ENCODE measurements around the gene LRRC43. TPM values are rescaled to one million over a fixed set of nuclear protein-coding genes. Genes with fewer than 3 reads are reported as not detected.
A peak's percentile ranks its signal among the peaks of the same experiment; 100 is the strongest.
"Not testable (repeated sequence)": the region's sequence is repeated elsewhere in the genome, so short reads cannot be mapped to it uniquely, and the experiment has no call there.

Gene LRRC43
- total RNA-seq, 5 donors from 2014 or later (not counting 1 experiment from before 2014, with no cell fraction given), result 0.44 to 0.66 TPM; not detected in 3

GRCh38 chr12:122197612-122197966 is 14.7 kb downstream of the LRRC43 start:
- Histone ChIP-seq H3K27me3 (replicated peaks in 1 of 2; ENCODE audit: control insufficient read depth in 2 of 2, extremely low read depth in 1 of 2, insufficient read depth in 2 of 2, low read length in 1 of 2) (peaks cover 0 to 42% of the 10 kb centered on the region in 2 experiments), H3K4me1 (ENCODE audit: control insufficient read depth in 1 of 2, extremely low read depth in 1 of 2, insufficient read depth in 2 of 2, low read length in 2 of 2) (peaks cover under 1 to 1% of the 10 kb centered on the region in 2 experiments), H3K27ac (ENCODE audit: low read length) (no peak overlapping the region), H3K4me3 (ENCODE audit: control insufficient read depth in 1 of 2, extremely low read depth in 1 of 2, low read length in 1 of 2) (no peak overlapping the region), H3K9me3 (no peaks in the 10 kb centered on the region), H3K36me3 (ENCODE audit: control insufficient read depth in 2 of 2, extremely low read depth in 1 of 2, insufficient read depth in 1 of 2, low read length in 1 of 2) (no peaks in the 10 kb centered on the region)
- H3K27me3 Mint-ChIP-seq, result peaks cover 8 to 19% of the 10 kb centered on the region in 2 donors
- POLR2A ChIA-PET, result no interaction called here
- DNase-seq (no peak), ATAC-seq (replicated peaks in 1 of 4) (no peak)
- WGBS (ENCODE audit: insufficient coverage), result no CpG with 5 or more reads among the region's 1 CpG
- H3K27ac Mint-ChIP-seq, result no peak overlapping the region
- peaks cover 0 to 3% (median 3%) of the 10 kb centered on the region in 3 donors for H3K4me1 Mint-ChIP-seq
- CTCF ChIA-PET, result no interaction called here
- no peak overlapping the region for H3K4me3 Mint-ChIP-seq
- H3K36me3 Mint-ChIP-seq, result no peaks in the 10 kb centered on the region
- peaks cover 0 to 12% (median 4%) of the 10 kb centered on the region in 3 donors for H3K9me3 Mint-ChIP-seq

- no peak overlapping the region for H3K4me3 ChIP-seq (ENCODE audit: control insufficient read depth in 1 of 2, extremely low read depth in 1 of 2, low read length in 1 of 2)
- H3K27ac ChIP-seq (ENCODE audit: low read length), result no peak overlapping the region
- H3K27ac Mint-ChIP-seq, result no peak overlapping the region
- DNase-seq (no peak), ATAC-seq (replicated peaks in 1 of 4) (no peak)
- H3K27me3 ChIP-seq (replicated peaks in 1 of 2; ENCODE audit: control insufficient read depth in 2 of 2, extremely low read depth in 1 of 2, insufficient read depth in 2 of 2, low read length in 1 of 2), result peaks cover 2 to 45% of the 10 kb centered on the region in 2 experiments
- H3K36me3 ChIP-seq (ENCODE audit: control insufficient read depth in 2 of 2, extremely low read depth in 1 of 2, insufficient read depth in 1 of 2, low read length in 1 of 2), result no peaks in the 10 kb centered on the region
- H3K9me3 ChIP-seq, result no peaks in the 10 kb centered on the region
- WGBS (ENCODE audit: insufficient coverage), result 92% methylated on average over 23 of the region's 29 CpGs
- peaks cover 0 to 10% (median 4%) of the 10 kb centered on the region in 3 donors for H3K9me3 Mint-ChIP-seq
- peaks cover 3 to 12% (median 11%) of the 10 kb centered on the region in 3 donors for H3K4me1 Mint-ChIP-seq
- H3K27me3 Mint-ChIP-seq, result peaks cover 8 to 19% of the 10 kb centered on the region in 2 donors
- POLR2A ChIA-PET, result no interaction called here
- CTCF ChIA-PET, result no interaction called here
- peaks cover 5 to 16% of the 10 kb centered on the region in 2 experiments for H3K4me1 ChIP-seq (ENCODE audit: control insufficient read depth in 1 of 2, extremely low read depth in 1 of 2, insufficient read depth in 2 of 2, low read length in 2 of 2)
- no peak overlapping the region for H3K4me3 Mint-ChIP-seq
- H3K36me3 Mint-ChIP-seq, result no peaks in the 10 kb centered on the region
Measured at GRCh38 chr12:122199484-122200355, 16.8 kb downstream of the LRRC43 start.

- Histone ChIP-seq H3K9me3 (no peaks in the 10 kb centered on the region), H3K27ac (ENCODE audit: low read length) (no peak overlapping the region), H3K4me3 (ENCODE audit: control insufficient read depth in 1 of 2, extremely low read depth in 1 of 2, low read length in 1 of 2) (no peak overlapping the region), H3K4me1 (ENCODE audit: control insufficient read depth in 1 of 2, extremely low read depth in 1 of 2, insufficient read depth in 2 of 2, low read length in 2 of 2) (peaks cover 7 to 16% of the 10 kb centered on the region in 2 experiments), H3K27me3 (replicated peaks in 1 of 2; ENCODE audit: control insufficient read depth in 2 of 2, extremely low read depth in 1 of 2, insufficient read depth in 2 of 2, low read length in 1 of 2) (peaks cover 2 to 48% of the 10 kb centered on the region in 2 experiments), H3K36me3 (ENCODE audit: control insufficient read depth in 2 of 2, extremely low read depth in 1 of 2, insufficient read depth in 1 of 2, low read length in 1 of 2) (no peaks in the 10 kb centered on the region)
- DNase-seq (no peak), ATAC-seq (replicated peaks in 1 of 4) (no peak)
- H3K27ac Mint-ChIP-seq, result no peak overlapping the region
- ChIA-PET CTCF (interaction anchor here in 1 of 2 donors (0.7 kb wide), 1 partner anchor 15 kb away, joined by 3 read pairs; no protein-coding TSS in a partner anchor), POLR2A (no interaction called here)
- peaks cover 8 to 21% of the 10 kb centered on the region in 2 donors for H3K27me3 Mint-ChIP-seq
- H3K36me3 Mint-ChIP-seq, result no peaks in the 10 kb centered on the region
- H3K9me3 Mint-ChIP-seq, result peaks cover 0 to 4% (median 1%) of the 10 kb centered on the region in 3 donors
- WGBS (ENCODE audit: insufficient coverage), result 70% methylated on average over 7 of the region's 24 CpGs
- H3K4me1 Mint-ChIP-seq, result peaks cover 10 to 17% (median 15%) of the 10 kb centered on the region in 3 donors
- no peak overlapping the region for H3K4me3 Mint-ChIP-seq
Measured at GRCh38 chr12:122200541-122201175, 17.7 kb downstream of the LRRC43 start.

- H3K9me3 Mint-ChIP-seq, result no peaks in the 10 kb centered on the region
- no peak for ATAC-seq (replicated peaks in 1 of 4)
- Histone ChIP-seq H3K27ac (ENCODE audit: low read length) (no peak overlapping the region), H3K27me3 (replicated peaks in 1 of 2; ENCODE audit: control insufficient read depth in 2 of 2, extremely low read depth in 1 of 2, insufficient read depth in 2 of 2, low read length in 1 of 2) (peaks cover 2 to 48% of the 10 kb centered on the region in 2 experiments), H3K36me3 (ENCODE audit: control insufficient read depth in 2 of 2, extremely low read depth in 1 of 2, insufficient read depth in 1 of 2, low read length in 1 of 2) (no peaks in the 10 kb centered on the region), H3K4me3 (ENCODE audit: control insufficient read depth in 1 of 2, extremely low read depth in 1 of 2, low read length in 1 of 2) (no peak overlapping the region), H3K4me1 (ENCODE audit: control insufficient read depth in 1 of 2, extremely low read depth in 1 of 2, insufficient read depth in 2 of 2, low read length in 2 of 2) (peaks cover 7 to 16% of the 10 kb centered on the region in 2 experiments), H3K9me3 (no peaks in the 10 kb centered on the region)
- ChIA-PET CTCF (no interaction called here), POLR2A (no interaction called here)
- no peak overlapping the region for H3K4me3 Mint-ChIP-seq
- no peak overlapping the region for H3K27ac Mint-ChIP-seq
- WGBS (ENCODE audit: insufficient coverage), result 98% methylated on average over 4 of the region's 5 CpGs
- H3K27me3 Mint-ChIP-seq, result peaks cover 8 to 21% of the 10 kb centered on the region in 2 donors
- no peak for DNase-seq
- H3K36me3 Mint-ChIP-seq, result no peaks in the 10 kb centered on the region
- peaks cover 10 to 17% (median 15%) of the 10 kb centered on the region in 3 donors for H3K4me1 Mint-ChIP-seq
Measured at GRCh38 chr12:122201381-122201780, 18.5 kb downstream of the LRRC43 start.

- Histone ChIP-seq H3K27me3 (replicated peaks in 1 of 2; ENCODE audit: control insufficient read depth in 2 of 2, extremely low read depth in 1 of 2, insufficient read depth in 2 of 2, low read length in 1 of 2) (peaks cover 2 to 48% of the 10 kb centered on the region in 2 experiments), H3K4me1 (ENCODE audit: control insufficient read depth in 1 of 2, extremely low read depth in 1 of 2, insufficient read depth in 2 of 2, low read length in 2 of 2) (peaks cover 7 to 16% of the 10 kb centered on the region in 2 experiments), H3K27ac (ENCODE audit: low read length) (no peak overlapping the region), H3K4me3 (ENCODE audit: control insufficient read depth in 1 of 2, extremely low read depth in 1 of 2, low read length in 1 of 2) (no peak overlapping the region), H3K9me3 (no peaks in the 10 kb centered on the region), H3K36me3 (ENCODE audit: control insufficient read depth in 2 of 2, extremely low read depth in 1 of 2, insufficient read depth in 1 of 2, low read length in 1 of 2) (peaks cover under 1 to 2% of the 10 kb centered on the region in 2 donors)
- Mint-ChIP-seq H3K27ac (no peak overlapping the region), H3K27me3 (peaks cover 8 to 18% of the 10 kb centered on the region in 2 donors), H3K4me1 (peaks cover 10 to 17% (median 15%) of the 10 kb centered on the region in 3 donors), H3K4me3 (peak overlapping the region in 1 of 3 donors; percentile 79), H3K36me3 (no peaks in the 10 kb centered on the region), H3K9me3 (no peaks in the 10 kb centered on the region)
- 87% methylated on average over 5 of the region's 6 CpGs for WGBS (ENCODE audit: insufficient coverage)
- CTCF ChIA-PET, result no interaction called here
- ATAC-seq (replicated peaks in 1 of 4) (no peak), DNase-seq (no peak)
- POLR2A ChIA-PET, result no interaction called here
Measured at GRCh38 chr12:122202017-122202416, 19.1 kb downstream of the LRRC43 start.

GRCh38 chr12:122202811-122203210 is 19.9 kb downstream of the LRRC43 start:
- H3K4me3 ChIP-seq (ENCODE audit: control insufficient read depth in 1 of 2, extremely low read depth in 1 of 2, low read length in 1 of 2), result peak overlapping the region; percentile 58 to 77
- H3K4me1 Mint-ChIP-seq, result peaks cover 10 to 17% (median 15%) of the 10 kb centered on the region in 3 donors
- ATAC-seq (replicated peaks in 1 of 4), result not testable (repeated sequence)

More at GRCh38 chr12:122202811-122203210, 19.9 kb downstream of the LRRC43 start:
- Histone ChIP-seq H3K27me3 (replicated peaks in 1 of 2; ENCODE audit: control insufficient read depth in 2 of 2, extremely low read depth in 1 of 2, insufficient read depth in 2 of 2, low read length in 1 of 2) (peaks cover 2 to 48% of the 10 kb centered on the region in 2 experiments), H3K4me1 (ENCODE audit: control insufficient read depth in 1 of 2, extremely low read depth in 1 of 2, insufficient read depth in 2 of 2, low read length in 2 of 2) (peaks cover 7 to 16% of the 10 kb centered on the region in 2 experiments)
- POLR2A ChIA-PET; H3K36me3 Mint-ChIP-seq; H3K9me3 Mint-ChIP-seq; DNase-seq; H3K27ac ChIP-seq (ENCODE audit: low read length); H3K36me3 ChIP-seq (ENCODE audit: control insufficient read depth in 2 of 2, extremely low read depth in 1 of 2, insufficient read depth in 1 of 2, low read length in 1 of 2); H3K27ac Mint-ChIP-seq; H3K9me3 ChIP-seq: not testable (repeated sequence)
- 80% methylated on average over 9 of the region's 19 CpGs for WGBS (ENCODE audit: insufficient coverage)
- H3K4me3 Mint-ChIP-seq, result peak overlapping the region; percentile 75 to 82 (median 79)
- peaks cover 8 to 12% of the 10 kb centered on the region in 2 donors for H3K27me3 Mint-ChIP-seq
- CTCF ChIA-PET, result interaction anchor here in 1 of 2 donors (0.5 to 0.6 kb wide), 3 partner anchors 196 to 1076 kb away, joined by 3 to 5 read pairs (median 4); no protein-coding TSS in a partner anchor
